HEK293T (cell line): Measurements from ENCODE around the gene NBAS.
"Not testable (repeated sequence)": the region's sequence is repeated elsewhere in the genome, so short reads cannot be mapped to it uniquely, and the experiment has no call there.

ENCODE experiments used
- CTCF ChIA-PET: fragments of 350-600 bp; formaldehyde crosslinking; extraction: SDS; loops from one replicate; lab custom pipeline; 2021; ENCODE audit warnings: antibody characterized with exemption, inconsistent platforms; lab: Yijun Ruan, JAX
- POLR2A ChIA-PET: fragments of 350-600 bp; formaldehyde crosslinking; extraction: SDS; loops from one replicate; lab custom pipeline; 2020; ENCODE audit warnings: antibody characterized with exemption, inconsistent platforms; lab: Yijun Ruan, JAX
- DNase-seq: peaks from one replicate; pipeline ENCODE4 v3.0.0; 2012; ENCODE audit warnings: mixed read lengths; ENCODE audit errors: extremely low spot score
- ARNT ChIP-seq: fragments of 450-650 bp; IDR thresholded peaks from 2 replicates; pipeline ENCODE4 v1.6.1; 2017; ENCODE audit warnings: mild to moderate bottlenecking
- BHLHE40 ChIP-seq: fragments of 450-650 bp; IDR thresholded peaks from 2 replicates; pipeline ENCODE4 v1.6.1; 2016; ENCODE audit warnings: mild to moderate bottlenecking, moderate library complexity, borderline replicate concordance
- CTBP1 ChIP-seq: fragments of 450-650 bp; IDR thresholded peaks from 2 replicates; pipeline ENCODE4 v1.6.1; 2016; ENCODE audit warnings: borderline replicate concordance
- ELF4 ChIP-seq: fragments of 450-650 bp; IDR thresholded peaks from 2 replicates; pipeline ENCODE4 v1.6.1; 2017; ENCODE audit warnings: antibody characterized with exemption
- FOXA1 ChIP-seq: fragments of 450-650 bp; IDR thresholded peaks from 2 replicates; pipeline ENCODE4 v1.6.1; 2016; ENCODE audit warnings: mild to moderate bottlenecking
- FOXK2 ChIP-seq: fragments of 450-650 bp; IDR thresholded peaks from 2 replicates; pipeline ENCODE4 v1.6.1; 2016; ENCODE audit warnings: mild to moderate bottlenecking
- FOXM1 ChIP-seq: fragments of 450-650 bp; IDR thresholded peaks from 2 replicates; pipeline ENCODE4 v1.6.1; 2017; ENCODE audit warnings: mild to moderate bottlenecking, borderline replicate concordance
- HDGF ChIP-seq: fragments of 450-650 bp; IDR thresholded peaks from 2 replicates; pipeline ENCODE4 v1.6.1; 2017; ENCODE audit warnings: antibody characterized with exemption, borderline replicate concordance
- L3MBTL2 ChIP-seq: fragments of 450-650 bp; conservative IDR thresholded peaks from 2 replicates; pipeline ENCODE4 v1.6.1; 2016; ENCODE audit warnings: mild to moderate bottlenecking
- LEF1 ChIP-seq: fragments of 450-650 bp; IDR thresholded peaks from 2 replicates; pipeline ENCODE4 v1.6.1; 2017; ENCODE audit warnings: mild to moderate bottlenecking, borderline replicate concordance
- NFRKB ChIP-seq: fragments of 450-650 bp; IDR thresholded peaks from 2 replicates; pipeline ENCODE4 v1.6.1; 2016; ENCODE audit warnings: mild to moderate bottlenecking, moderate library complexity
- SP1 ChIP-seq: fragments of 450-650 bp; IDR thresholded peaks from 2 replicates; pipeline ENCODE4 v1.6.1; 2017
- SUZ12 ChIP-seq: fragments of 450-650 bp; IDR thresholded peaks from 2 replicates; pipeline ENCODE4 v1.6.1; 2016; ENCODE audit warnings: mild to moderate bottlenecking
- TARDBP ChIP-seq: fragments of 450-650 bp; IDR thresholded peaks from 2 replicates; pipeline ENCODE4 v1.6.1; 2016
- ZNF384 ChIP-seq: fragments of 450-650 bp; IDR thresholded peaks from 2 replicates; pipeline ENCODE4 v1.6.1; 2016
- TF ChIP-seq, protein P1 (sequence below): fragments of 450-650 bp; IDR thresholded peaks from 2 replicates; pipeline ENCODE4 v1.6.1; 2016

NBAS gene

DNA sequence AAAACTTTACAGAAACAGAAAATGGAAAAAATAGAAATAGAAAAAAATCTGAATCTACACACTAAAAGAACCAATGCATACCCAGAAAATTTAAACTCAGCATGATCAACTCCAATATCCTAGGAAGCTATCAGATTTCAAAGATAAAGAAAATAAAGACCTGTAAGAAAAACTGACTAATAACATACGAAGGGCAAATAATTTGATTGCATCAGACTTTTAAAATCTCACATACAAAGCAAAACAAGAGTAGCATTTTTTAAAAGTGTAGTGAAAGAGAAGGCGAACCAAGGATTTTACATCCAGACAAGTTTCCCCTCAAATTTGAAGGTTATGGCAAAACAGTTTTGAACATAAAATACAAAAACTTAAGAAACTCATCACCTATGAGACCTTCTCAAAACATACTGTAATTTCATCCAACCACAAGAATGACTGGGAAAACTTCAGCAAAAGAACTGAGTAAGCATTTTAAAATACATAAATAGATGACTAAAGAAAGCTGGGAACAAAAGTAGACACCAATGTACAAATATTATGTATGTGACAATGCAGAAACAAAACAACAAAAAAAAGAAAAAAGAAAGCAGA, 54.8 kb downstream of the NBAS start:
- CTCF ChIA-PET: interaction anchor here (0.7 kb wide), 1 partner anchor 55 kb away, joined by 3 read pairs; the partner anchor contains the start of gene NBAS
- no peak for DNase-seq
- no peak for TF ChIP-seq LEF1
- POLR2A ChIA-PET: no interaction called here

DNA sequence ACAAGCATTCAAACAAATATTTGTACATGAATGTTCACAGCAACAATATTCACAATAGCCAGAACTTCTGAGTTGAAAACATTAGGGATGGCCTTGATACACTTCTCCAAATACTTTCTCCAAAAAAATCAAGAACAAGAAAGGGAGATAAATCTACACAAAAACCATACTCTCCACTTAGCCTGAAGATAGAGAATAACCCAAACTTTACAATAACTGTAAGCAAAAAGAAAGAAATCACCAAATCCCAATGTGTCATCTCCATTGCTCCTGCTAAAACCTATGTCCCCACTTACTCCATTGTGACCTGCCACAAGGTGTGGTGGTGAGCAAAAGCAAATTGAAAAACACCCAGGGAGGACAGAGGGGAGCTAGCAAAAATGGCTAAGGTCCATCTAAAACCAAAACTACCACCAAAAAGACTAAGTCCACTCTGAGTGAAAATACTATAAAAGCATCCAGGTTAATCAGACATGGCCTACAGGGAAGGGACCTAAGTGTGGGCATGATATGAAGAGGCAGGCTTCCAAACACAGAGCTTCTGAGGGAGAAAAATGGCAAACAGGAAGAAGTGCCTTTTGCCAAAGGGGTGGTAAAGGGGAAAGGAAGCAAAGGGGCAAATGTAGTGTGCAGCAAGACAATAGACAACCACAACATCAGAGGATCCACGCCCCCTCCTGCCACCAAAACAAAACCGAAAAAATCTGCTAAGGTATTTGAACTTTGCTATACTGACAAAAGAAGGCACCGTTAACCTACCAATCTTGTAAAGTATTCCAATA, 56.1 kb downstream of the NBAS start:
- ChIA-PET POLR2A (no interaction called here), CTCF (no interaction called here)
- TF ChIP-seq HDGF (no peak), LEF1 (no peak), L3MBTL2 (no peak)
- DNase-seq: no peak

DNA sequence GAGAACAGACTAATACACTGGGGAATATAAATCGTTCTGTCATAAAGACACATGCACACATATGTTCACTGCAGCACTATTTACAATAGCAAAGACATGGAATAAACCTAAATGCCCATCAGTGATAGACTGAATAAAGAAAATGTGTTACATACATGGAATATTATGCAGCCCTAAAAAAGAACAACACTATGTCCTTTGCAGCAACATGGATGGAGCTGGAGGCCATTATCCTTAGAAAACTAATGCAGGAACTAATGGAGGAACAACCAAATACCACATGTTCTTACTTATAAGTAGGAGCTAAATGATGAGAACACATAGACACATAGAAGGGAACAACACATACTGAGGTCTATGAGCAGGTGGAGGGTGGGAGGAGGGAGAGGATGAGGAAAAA, 61.9 kb downstream of the NBAS start:
- POLR2A ChIA-PET, CTCF ChIA-PET: not testable (repeated sequence)

DNA sequence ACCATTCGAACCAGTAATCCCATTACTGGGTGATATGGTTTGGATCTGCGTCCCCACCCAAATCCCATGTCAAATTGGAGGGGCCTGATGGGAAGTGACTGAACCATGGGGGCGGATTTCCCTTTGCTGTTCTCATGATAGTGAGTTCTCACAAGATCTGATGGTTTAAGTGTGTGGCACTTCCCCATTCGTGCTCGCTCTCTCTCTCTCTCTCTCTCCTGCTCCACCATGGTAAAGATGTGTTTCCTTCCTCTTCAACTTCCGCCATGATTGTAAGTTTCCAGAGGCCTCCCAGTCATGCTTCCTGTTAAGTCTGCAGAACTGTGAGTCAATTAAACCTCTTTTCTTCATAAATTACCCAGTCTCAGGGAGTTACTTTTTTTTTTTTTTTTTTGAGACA, 62.6 kb downstream of the NBAS start:
- DNase-seq: no peak
- TF ChIP-seq FOXK2 (no peak), ZNF384 (no peak), TARDBP (no peak), ARNT (no peak), NFRKB (no peak), CTBP1 (no peak), HDGF (no peak), ELF4 (no peak), LEF1 (no peak), SUZ12 (no peak), SP1 (no peak), L3MBTL2 (no peak), BHLHE40 (no peak)
- ChIA-PET POLR2A (no interaction called here), CTCF (no interaction called here)

More for the DNA sequence above, 61.9 kb downstream of the NBAS start:
- not testable (repeated sequence) for DNase-seq

DNA sequence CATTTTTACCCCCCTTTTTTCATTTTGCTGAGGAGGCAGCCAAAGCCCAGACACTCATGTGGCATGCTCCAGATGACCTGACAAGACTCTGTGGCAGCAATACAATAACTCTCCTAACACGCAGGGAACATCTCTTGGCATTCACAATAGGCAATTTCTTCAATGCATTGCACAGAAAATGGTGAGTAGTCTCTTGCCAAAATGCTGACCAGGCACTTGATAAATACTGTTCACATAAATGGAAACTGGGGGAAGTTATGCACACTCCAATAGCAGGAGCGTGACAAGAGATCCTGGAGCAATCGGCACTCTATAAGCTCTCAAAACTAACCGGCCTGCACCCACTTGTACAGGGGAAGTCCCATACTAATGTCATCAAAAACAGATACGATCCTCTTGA, 66.3 kb downstream of the NBAS start:
- TF ChIP-seq, protein P1, sequence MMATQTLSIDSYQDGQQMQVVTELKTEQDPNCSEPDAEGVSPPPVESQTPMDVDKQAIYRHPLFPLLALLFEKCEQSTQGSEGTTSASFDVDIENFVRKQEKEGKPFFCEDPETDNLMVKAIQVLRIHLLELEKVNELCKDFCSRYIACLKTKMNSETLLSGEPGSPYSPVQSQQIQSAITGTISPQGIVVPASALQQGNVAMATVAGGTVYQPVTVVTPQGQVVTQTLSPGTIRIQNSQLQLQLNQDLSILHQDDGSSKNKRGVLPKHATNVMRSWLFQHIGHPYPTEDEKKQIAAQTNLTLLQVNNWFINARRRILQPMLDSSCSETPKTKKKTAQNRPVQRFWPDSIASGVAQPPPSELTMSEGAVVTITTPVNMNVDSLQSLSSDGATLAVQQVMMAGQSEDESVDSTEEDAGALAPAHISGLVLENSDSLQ: no peak
- TF ChIP-seq BHLHE40 (no peak), SUZ12 (no peak), ARNT (no peak), NFRKB (no peak), HDGF (no peak), ELF4 (no peak), FOXA1 (no peak), FOXK2 (no peak), TARDBP (no peak), FOXM1 (no peak), SP1 (no peak), LEF1 (no peak), ZNF384 (no peak), L3MBTL2 (no peak), CTBP1 (no peak)
- DNase-seq: no peak
- ChIA-PET CTCF (no interaction called here), POLR2A (no interaction called here)

DNA sequence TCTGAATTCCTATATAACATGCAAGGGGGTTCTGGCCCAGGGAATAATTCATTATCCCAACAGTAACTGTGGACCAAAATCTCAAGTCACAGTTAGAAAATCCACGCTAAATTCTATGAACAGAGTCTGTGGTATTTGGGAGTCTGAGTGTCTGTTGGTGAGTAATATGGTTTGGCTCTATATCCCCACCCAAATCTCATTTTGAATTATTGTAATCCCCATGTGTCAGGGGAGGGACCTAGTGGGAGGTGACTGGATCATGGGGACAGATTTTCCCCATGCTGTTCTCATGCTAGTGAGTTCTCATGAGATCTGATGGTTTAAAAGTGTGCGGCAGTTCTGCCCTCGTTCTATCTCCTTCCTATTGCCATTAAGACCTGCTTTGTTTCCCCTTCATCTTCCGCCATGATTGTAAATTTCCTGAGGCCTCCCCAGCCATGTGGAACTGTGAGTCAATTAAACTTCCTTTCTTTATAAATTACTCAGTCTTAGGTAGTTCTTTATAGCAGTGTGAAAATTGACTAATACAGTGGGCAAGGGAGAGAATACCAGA, 68.3 kb downstream of the NBAS start:
- ChIA-PET POLR2A (no interaction called here), CTCF (no interaction called here)
- no peak for TF ChIP-seq TARDBP
- TF ChIP-seq L3MBTL2: no peak
- TF ChIP-seq ELF4: no peak
- no peak for TF ChIP-seq ARNT
- TF ChIP-seq FOXK2: no peak
- TF ChIP-seq BHLHE40: no peak
- no peak for TF ChIP-seq SP1
- TF ChIP-seq, protein P1: no peak
- no peak for TF ChIP-seq FOXM1
- TF ChIP-seq HDGF: no peak
- no peak for TF ChIP-seq ZNF384
- no peak for TF ChIP-seq LEF1
- no peak for DNase-seq

DNA sequence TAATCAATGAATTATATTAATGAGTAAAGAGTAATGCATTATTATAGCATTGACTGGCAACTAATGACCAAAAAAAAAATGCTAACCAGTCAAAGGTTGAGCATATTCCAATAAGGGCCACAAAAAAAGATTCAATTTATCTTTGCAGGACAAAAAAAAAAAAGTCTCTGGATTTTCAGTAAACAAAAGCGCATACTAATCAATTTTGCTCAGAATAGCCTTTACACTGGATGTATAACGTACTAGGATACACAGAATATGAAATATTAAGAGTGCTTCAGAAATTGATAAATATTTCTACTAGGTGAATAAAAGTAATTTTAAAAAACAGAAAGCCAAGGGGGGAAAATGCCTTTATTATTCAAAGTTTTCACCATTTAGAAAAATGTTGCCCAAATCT, 74.4 kb downstream of the NBAS start:
- TF ChIP-seq ARNT: no peak
- TF ChIP-seq HDGF: no peak
- TF ChIP-seq FOXM1: no peak
- no peak for TF ChIP-seq L3MBTL2
- TF ChIP-seq TARDBP: no peak
- TF ChIP-seq LEF1: no peak
- no peak for TF ChIP-seq FOXA1
- no peak for TF ChIP-seq SUZ12
- TF ChIP-seq FOXK2: no peak
- TF ChIP-seq NFRKB: no peak
- no peak for TF ChIP-seq SP1
- TF ChIP-seq, protein P1: no peak
- ChIA-PET POLR2A (no interaction called here), CTCF (no interaction called here)

More for the DNA sequence above, 74.4 kb downstream of the NBAS start:
- no peak for DNase-seq
